Measurements from ENCODE around the gene CALN1. TPM values are rescaled to one million over a fixed set of nuclear protein-coding genes. Genes with fewer than 3 reads are reported as not detected.
A peak's percentile ranks its signal among the peaks of the same experiment; 100 is the strongest.

The CALN1 gene
- total and polyA plus RNA-seq, 7 donors = under 0.01 TPM; not detected in 5

- Histone ChIP-seq H3K27me3 (no peaks in the 10 kb centered on the region), H3K36me3 (no peaks in the 10 kb centered on the region), H3K4me1 (no peaks in the 10 kb centered on the region), H3K27ac (no peak overlapping the region), H3K4me3 (no peak overlapping the region), H3K9me3 (peaks cover 0 to 5% (median 0%) of the 10 kb centered on the region in 4 donors)
- DNase-seq = no peak
- 70 to 83% methylated on average over 4 of the region's 4 CpGs for WGBS, 2 donors
- intact Hi-C loops (cut with DNase I) = no loop called here
- TF ChIP-seq EP300 (IDR thresholded peaks at IDR 0.05) (no peak), POLR2AphosphoS5 (IDR thresholded peaks at IDR 0.05) (no peak), POLR2A (IDR thresholded peaks at IDR 0.05) (no peak), CTCF (IDR thresholded peaks at IDR 0.05) (no peak)
Measured at GRCh38 chr7:72112530-72112929, 299.6 kb downstream of the CALN1 start.

- Histone ChIP-seq H3K9me3 (peaks cover 0 to 5% (median 0%) of the 10 kb centered on the region in 4 donors), H3K4me1 (no peaks in the 10 kb centered on the region), H3K27ac (no peak overlapping the region), H3K36me3 (no peaks in the 10 kb centered on the region), H3K4me3 (no peak overlapping the region), H3K27me3 (no peaks in the 10 kb centered on the region)
- no peak for DNase-seq
- 93% methylated on average over 8 of the region's 8 CpGs for WGBS, 2 donors
- TF ChIP-seq CTCF (IDR thresholded peaks at IDR 0.05) (no peak), EP300 (IDR thresholded peaks at IDR 0.05) (no peak), POLR2A (IDR thresholded peaks at IDR 0.05) (no peak)
- intact Hi-C loops (cut with DNase I) = no loop called here
Measured at GRCh38 chr7:72111086-72111485, 301.1 kb downstream of the CALN1 start.

- no peak overlapping the region for H3K27ac ChIP-seq
- no peaks in the 10 kb centered on the region for H3K36me3 ChIP-seq
- no peak for DNase-seq
- H3K4me3 ChIP-seq = no peak overlapping the region
- H3K9me3 ChIP-seq = peaks cover 0 to 5% (median 0%) of the 10 kb centered on the region in 4 donors
- intact Hi-C loops (cut with DNase I) = no loop called here
- H3K4me1 ChIP-seq = no peaks in the 10 kb centered on the region
- TF ChIP-seq POLR2A (IDR thresholded peaks at IDR 0.05) (no peak), POLR2AphosphoS5 (IDR thresholded peaks at IDR 0.05) (no peak), CTCF (IDR thresholded peaks at IDR 0.05) (no peak)
- WGBS, 2 donors = 96% methylated on average over 8 of the region's 8 CpGs
- H3K27me3 ChIP-seq = no peaks in the 10 kb centered on the region
Measured at GRCh38 chr7:72109566-72109965, 302.6 kb downstream of the CALN1 start.

GRCh38 chr7:72106405-72106804, 305.7 kb downstream of the CALN1 start:
- Histone ChIP-seq H3K27ac (no peak overlapping the region), H3K4me1 (no peaks in the 10 kb centered on the region), H3K27me3 (no peaks in the 10 kb centered on the region), H3K36me3 (no peaks in the 10 kb centered on the region), H3K9me3 (peaks cover 0 to 5% (median 0%) of the 10 kb centered on the region in 4 donors), H3K4me3 (no peak overlapping the region)
- 45 to 67% methylated on average over 1 of the region's 1 CpG for WGBS, 2 donors
- intact Hi-C loops (cut with DNase I) = no loop called here
- TF ChIP-seq POLR2A (IDR thresholded peaks at IDR 0.05) (no peak), CTCF (IDR thresholded peaks at IDR 0.05) (no peak), EP300 (IDR thresholded peaks at IDR 0.05) (no peak), POLR2AphosphoS5 (IDR thresholded peaks at IDR 0.05) (no peak)
- DNase-seq = no peak

- peak; percentile 5 for DNase-seq
- intact Hi-C loops (cut with DNase I) = no loop called here
- Histone ChIP-seq H3K9me3 (no peaks in the 10 kb centered on the region), H3K4me1 (no peaks in the 10 kb centered on the region), H3K4me3 (no peak overlapping the region), H3K27me3 (no peaks in the 10 kb centered on the region), H3K36me3 (no peaks in the 10 kb centered on the region), H3K27ac (no peak overlapping the region)
- TF ChIP-seq CTCF (IDR thresholded peaks at IDR 0.05) (no peak), POLR2AphosphoS5 (IDR thresholded peaks at IDR 0.05) (no peak), POLR2A (IDR thresholded peaks at IDR 0.05) (no peak), EP300 (IDR thresholded peaks at IDR 0.05) (no peak)
- 76 to 88% methylated on average over 6 of the region's 6 CpGs for WGBS, 2 donors
Measured at GRCh38 chr7:72101444-72101843, 310.7 kb downstream of the CALN1 start.
